PC-3 (cell line): ENCODE data around the gene FAM163B.

Source experiments
- CTCF ChIP-seq: fragments of 300-600 bp; sonication (generic); conservative IDR thresholded peaks from 2 replicates; pipeline ENCODE4 v1.5.1; 2017; ENCODE audit warnings: antibody characterized with exemption, low read depth, mild to moderate bottlenecking, low read length
- EZH2 ChIP-seq: fragments of 300-600 bp; sonication (generic); IDR thresholded peaks from one replicate; pipeline ENCODE4 v1.6.1; 2017; ENCODE audit warnings: antibody characterized with exemption, mild to moderate bottlenecking, low read length; ENCODE audit not compliant: unreplicated experiment

GRCh38 chr9:133574771-133575170 lies 34.4 kb downstream of the FAM163B start:
- TF ChIP-seq CTCF (no peak), EZH2 (no peak)
